Vagina (tissue), 2 donors: ENCODE results near the gene FXN.

Experiments used
- CTCF ChIP-seq, 3 experiments: fragments of 450-650 bp in 2 of 3; fragments of 200-600 bp in 1 of 3; sonication (generic) in 1 of 3; IDR thresholded peaks; one replicate each; pipeline ENCODE4 v1.5.1; 2017 to 2019; ENCODE audit warnings: antibody characterized with exemption in 3 of 3, mild to moderate bottlenecking in 2 of 3, moderate library complexity in 2 of 3
- POLR2A ChIP-seq, 2 donors: fragments of 450-650 bp; IDR thresholded peaks; one replicate each; pipeline ENCODE4 v1.6.1; 2017; ENCODE audit warnings: antibody characterized with exemption in 2 of 2, mild to moderate bottlenecking in 2 of 2, moderate library complexity in 2 of 2

- TF ChIP-seq CTCF (IDR thresholded peaks at IDR 0.05) (no peak), POLR2A (IDR thresholded peaks at IDR 0.05) (no peak)
Observed at GRCh38 chr9:69001921-69002320, 33.6 kb upstream of the FXN start.
